ENCODE data around the gene ACSL5. TPM values are rescaled to one million over a fixed set of nuclear protein-coding genes. Genes with fewer than 3 reads are reported as not detected.

The ACSL5 gene
- polyA plus RNA-seq, 1 of the 3 experiments (the other 2 are of a cell fraction) = 0.08 TPM

DNA sequence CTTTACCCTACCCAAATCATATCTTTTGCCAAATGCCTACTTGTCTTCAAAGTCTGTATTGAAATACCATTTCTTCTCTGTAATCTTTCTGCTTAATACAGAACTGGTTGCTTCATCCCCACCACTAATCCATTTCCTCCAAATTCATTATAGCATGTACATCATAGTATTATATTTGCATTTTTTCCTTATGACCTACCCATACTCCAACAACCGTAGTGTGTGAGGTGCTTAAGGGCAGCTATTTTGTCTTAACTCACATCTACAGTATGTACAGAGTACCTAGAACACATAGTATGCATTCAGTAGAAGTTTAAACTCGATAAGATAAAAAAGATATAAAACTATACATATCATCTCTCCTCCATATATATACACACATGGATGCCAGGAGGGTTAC, 23.7 kb downstream of the ACSL5 start:
- Histone ChIP-seq H3K9me3 (no peaks in the 10 kb centered on the region), H4K20me1 (ENCODE audit: insufficient read depth) (no peaks in the 10 kb centered on the region), H3K9ac (no peak overlapping the region), H3K36me3 (replicated peaks in 1 of 2; ENCODE audit: control insufficient read depth in 1 of 2, insufficient read depth in 2 of 2, low read length in 1 of 2) (no peaks in the 10 kb centered on the region), H3K79me2 (ENCODE audit: insufficient read depth) (no peaks in the 10 kb centered on the region), H3K4me1 (ENCODE audit: control insufficient read depth in 1 of 2, insufficient read depth in 2 of 2, low read depth in 1 of 2, low read length in 1 of 2) (no peaks in the 10 kb centered on the region), H3F3A (replicated peaks; ENCODE audit: insufficient read depth) (no peaks in the 10 kb centered on the region), H3K27ac (ENCODE audit: low read depth in 2 of 2, low read length in 1 of 2) (no peak overlapping the region), H3K9me2 (no peaks in the 10 kb centered on the region), H3K27me3 (ENCODE audit: insufficient read depth) (no peaks in the 10 kb centered on the region; the same call in 1 of the 2 replicates), H3K4me2 (no peak overlapping the region), H3K4me3 (ENCODE audit: low read depth in 2 of 2, low read length in 1 of 2) (no peak overlapping the region), H2AFZ (ENCODE audit: low read depth) (no peak overlapping the region)
- POLR2A ChIA-PET = no interaction called here
- 43% methylated on average over 2 of the region's 2 CpGs for WGBS (ENCODE audit: low lambda C conversion rate)
- TF ChIP-seq FOXM1 (IDR thresholded peaks at IDR 0.05; ENCODE audit: low read depth) = no peak
- no peak for TF ChIP-seq CHD2 (IDR thresholded peaks at IDR 0.05; ENCODE audit: low read length, partially characterized antibody)
- no peak for TF ChIP-seq JUND (IDR thresholded peaks at IDR 0.05)
- TF ChIP-seq GATA2 (CRISPR knock-in tag; IDR thresholded peaks at IDR 0.05) = no peak
- TF ChIP-seq EZH2phosphoT487 (IDR thresholded peaks at IDR 0.05; ENCODE audit: borderline replicate concordance, low read depth) = no peak
- no peak for TF ChIP-seq NRF1 (IDR thresholded peaks at IDR 0.05; ENCODE audit: low read depth, low read length)
- no peak for TF ChIP-seq SIN3A (IDR thresholded peaks at IDR 0.05; ENCODE audit: borderline replicate concordance, low read depth, low read length)
- no peak for TF ChIP-seq MXI1 (IDR thresholded peaks at IDR 0.05; ENCODE audit: low read depth, low read length)
- no peak for TF ChIP-seq YY1 (IDR thresholded peaks at IDR 0.05; ENCODE audit: low read depth)
- TF ChIP-seq, protein P1, sequence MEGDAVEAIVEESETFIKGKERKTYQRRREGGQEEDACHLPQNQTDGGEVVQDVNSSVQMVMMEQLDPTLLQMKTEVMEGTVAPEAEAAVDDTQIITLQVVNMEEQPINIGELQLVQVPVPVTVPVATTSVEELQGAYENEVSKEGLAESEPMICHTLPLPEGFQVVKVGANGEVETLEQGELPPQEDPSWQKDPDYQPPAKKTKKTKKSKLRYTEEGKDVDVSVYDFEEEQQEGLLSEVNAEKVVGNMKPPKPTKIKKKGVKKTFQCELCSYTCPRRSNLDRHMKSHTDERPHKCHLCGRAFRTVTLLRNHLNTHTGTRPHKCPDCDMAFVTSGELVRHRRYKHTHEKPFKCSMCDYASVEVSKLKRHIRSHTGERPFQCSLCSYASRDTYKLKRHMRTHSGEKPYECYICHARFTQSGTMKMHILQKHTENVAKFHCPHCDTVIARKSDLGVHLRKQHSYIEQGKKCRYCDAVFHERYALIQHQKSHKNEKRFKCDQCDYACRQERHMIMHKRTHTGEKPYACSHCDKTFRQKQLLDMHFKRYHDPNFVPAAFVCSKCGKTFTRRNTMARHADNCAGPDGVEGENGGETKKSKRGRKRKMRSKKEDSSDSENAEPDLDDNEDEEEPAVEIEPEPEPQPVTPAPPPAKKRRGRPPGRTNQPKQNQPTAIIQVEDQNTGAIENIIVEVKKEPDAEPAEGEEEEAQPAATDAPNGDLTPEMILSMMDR (IDR thresholded peaks at IDR 0.05) = no peak
- TF ChIP-seq POLR2AphosphoS5 (IDR thresholded peaks at IDR 0.05; ENCODE audit: low read depth, low read length) = no peak
- TF ChIP-seq, protein P2, sequence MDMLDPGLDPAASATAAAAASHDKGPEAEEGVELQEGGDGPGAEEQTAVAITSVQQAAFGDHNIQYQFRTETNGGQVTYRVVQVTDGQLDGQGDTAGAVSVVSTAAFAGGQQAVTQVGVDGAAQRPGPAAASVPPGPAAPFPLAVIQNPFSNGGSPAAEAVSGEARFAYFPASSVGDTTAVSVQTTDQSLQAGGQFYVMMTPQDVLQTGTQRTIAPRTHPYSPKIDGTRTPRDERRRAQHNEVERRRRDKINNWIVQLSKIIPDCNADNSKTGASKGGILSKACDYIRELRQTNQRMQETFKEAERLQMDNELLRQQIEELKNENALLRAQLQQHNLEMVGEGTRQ (IDR thresholded peaks at IDR 0.05; ENCODE audit: borderline replicate concordance, low read depth, low read length) = no peak
- CTCF ChIA-PET = no interaction called here
- DNase-seq = no peak

DNA sequence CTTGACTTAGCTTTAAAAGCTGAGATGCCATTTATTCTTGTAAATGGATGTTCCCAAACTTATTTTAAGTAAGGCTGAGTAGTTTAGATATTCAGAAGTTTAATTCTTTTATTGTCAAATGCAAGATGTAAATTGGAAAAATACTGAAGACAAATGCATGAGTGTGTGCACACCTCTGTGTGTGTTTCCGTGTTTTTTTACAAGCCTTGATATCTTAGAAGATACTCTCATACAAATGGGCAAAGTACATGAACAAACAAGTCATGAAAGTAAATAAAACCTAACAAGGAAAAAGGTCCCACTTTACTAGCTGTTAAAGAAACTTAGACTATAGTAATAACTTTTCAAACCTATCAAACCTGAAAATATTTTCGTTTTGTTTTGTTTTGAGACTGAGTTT, 29.0 kb downstream of the ACSL5 start:
- Histone ChIP-seq H3K27me3 (ENCODE audit: insufficient read depth) (no peaks in the 10 kb centered on the region; the same call in 1 of the 2 replicates), H3F3A (replicated peaks; ENCODE audit: insufficient read depth) (no peaks in the 10 kb centered on the region), H3K4me3 (ENCODE audit: low read depth in 2 of 2, low read length in 1 of 2) (no peak overlapping the region), H2AFZ (ENCODE audit: low read depth) (no peak overlapping the region), H3K4me2 (no peak overlapping the region), H3K4me1 (ENCODE audit: control insufficient read depth in 1 of 2, insufficient read depth in 2 of 2, low read depth in 1 of 2, low read length in 1 of 2) (no peaks in the 10 kb centered on the region), H3K9me2 (no peaks in the 10 kb centered on the region), H3K9ac (no peak overlapping the region), H3K27ac (ENCODE audit: low read depth in 2 of 2, low read length in 1 of 2) (no peak overlapping the region), H3K79me2 (ENCODE audit: insufficient read depth) (no peaks in the 10 kb centered on the region), H4K20me1 (ENCODE audit: insufficient read depth) (no peaks in the 10 kb centered on the region), H3K36me3 (replicated peaks in 1 of 2; ENCODE audit: control insufficient read depth in 1 of 2, insufficient read depth in 2 of 2, low read length in 1 of 2) (no peaks in the 10 kb centered on the region), H3K9me3 (no peaks in the 10 kb centered on the region)
- DNase-seq = no peak
- CTCF ChIA-PET = no interaction called here
- WGBS (ENCODE audit: low lambda C conversion rate) = 3% methylated on average over 2 of the region's 2 CpGs
- no peak for TF ChIP-seq SIN3A (IDR thresholded peaks at IDR 0.05; ENCODE audit: borderline replicate concordance, low read depth, low read length)
- no peak for TF ChIP-seq RXRA (IDR thresholded peaks at IDR 0.05; ENCODE audit: borderline replicate concordance, low read depth)
- TF ChIP-seq, protein P1 (IDR thresholded peaks at IDR 0.05) = no peak
- TF ChIP-seq, protein P3, sequence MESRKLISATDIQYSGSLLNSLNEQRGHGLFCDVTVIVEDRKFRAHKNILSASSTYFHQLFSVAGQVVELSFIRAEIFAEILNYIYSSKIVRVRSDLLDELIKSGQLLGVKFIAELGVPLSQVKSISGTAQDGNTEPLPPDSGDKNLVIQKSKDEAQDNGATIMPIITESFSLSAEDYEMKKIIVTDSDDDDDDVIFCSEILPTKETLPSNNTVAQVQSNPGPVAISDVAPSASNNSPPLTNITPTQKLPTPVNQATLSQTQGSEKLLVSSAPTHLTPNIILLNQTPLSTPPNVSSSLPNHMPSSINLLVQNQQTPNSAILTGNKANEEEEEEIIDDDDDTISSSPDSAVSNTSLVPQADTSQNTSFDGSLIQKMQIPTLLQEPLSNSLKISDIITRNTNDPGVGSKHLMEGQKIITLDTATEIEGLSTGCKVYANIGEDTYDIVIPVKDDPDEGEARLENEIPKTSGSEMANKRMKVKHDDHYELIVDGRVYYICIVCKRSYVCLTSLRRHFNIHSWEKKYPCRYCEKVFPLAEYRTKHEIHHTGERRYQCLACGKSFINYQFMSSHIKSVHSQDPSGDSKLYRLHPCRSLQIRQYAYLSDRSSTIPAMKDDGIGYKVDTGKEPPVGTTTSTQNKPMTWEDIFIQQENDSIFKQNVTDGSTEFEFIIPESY (IDR thresholded peaks at IDR 0.05; ENCODE audit: borderline replicate concordance, low read depth) = no peak
- TF ChIP-seq JUND (IDR thresholded peaks at IDR 0.05) = no peak
- no peak for TF ChIP-seq TEAD4 (IDR thresholded peaks at IDR 0.05; ENCODE audit: borderline replicate concordance, insufficient read depth)
- TF ChIP-seq GABPA (IDR thresholded peaks at IDR 0.05; ENCODE audit: low read depth) = no peak
- POLR2A ChIA-PET = no interaction called here
